SK-N-SH treated with all-trans-retinoic acid at 6 μM for 48 hours (cell line): Measurements from ENCODE around the gene HRH2.

Experiments used
- ATAC-seq: fragments of 200-7000 bp; cut with Tn5 transposase; 3 replicates; pipeline ENCODE4 v1.9.1; 2020; ENCODE audit warnings: mild to moderate bottlenecking, moderate library complexity
- BACH2 ChIP-seq: fragments of 250-450 bp; sonication (Bioruptor Pico); IDR thresholded peaks from 2 replicates; pipeline ENCODE4 v1.9.0; 2021; ENCODE audit warnings: mild to moderate bottlenecking, borderline replicate concordance
- CSDC2 ChIP-seq: fragments of 250-450 bp; sonication (Bioruptor Pico); IDR thresholded peaks from 2 replicates; pipeline ENCODE4 v1.5.0; 2020; ENCODE audit warnings: mild to moderate bottlenecking, moderate library complexity
- ESRRG ChIP-seq: fragments of 250-450 bp; sonication (Bioruptor Pico); IDR thresholded peaks from 2 replicates; pipeline ENCODE4 v1.6.1; 2021; ENCODE audit warnings: mild to moderate bottlenecking
- GLIS3 ChIP-seq: fragments of 250-450 bp; sonication (Bioruptor Pico); IDR thresholded peaks from 2 replicates; pipeline ENCODE4 v1.5.0; 2020; ENCODE audit warnings: mild to moderate bottlenecking, moderate library complexity
- ISL1 ChIP-seq: fragments of 250-450 bp; sonication (Bioruptor Pico); IDR thresholded peaks from 2 replicates; pipeline ENCODE4 v2.1.2; 2022; ENCODE audit warnings: mild to moderate bottlenecking, moderate library complexity
- OSR1 ChIP-seq: fragments of 250-450 bp; sonication (Bioruptor Pico); IDR thresholded peaks from 2 replicates; pipeline ENCODE4 v1.8.0; 2022; ENCODE audit warnings: moderate library complexity, mild to moderate bottlenecking, inconsistent platforms
- PPARA ChIP-seq: fragments of 250-450 bp; sonication (Bioruptor Pico); IDR thresholded peaks from 2 replicates; pipeline ENCODE4 v1.5.0; 2020; ENCODE audit warnings: mild to moderate bottlenecking, borderline replicate concordance
- RARB ChIP-seq: fragments of 250-450 bp; sonication (Bioruptor Pico); IDR thresholded peaks from 2 replicates; pipeline ENCODE4 v1.8.0; 2021; ENCODE audit warnings: mild to moderate bottlenecking, moderate library complexity
- SNAI2 ChIP-seq: fragments of 250-450 bp; sonication (Bioruptor Pico); IDR thresholded peaks from 2 replicates; pipeline ENCODE4 v1.5.0; 2020; ENCODE audit warnings: mild to moderate bottlenecking, moderate library complexity
- TCF4 ChIP-seq: fragments of 250-450 bp; sonication (Bioruptor Pico); IDR thresholded peaks from 2 replicates; pipeline ENCODE4 v1.8.0; 2021; ENCODE audit warnings: mild to moderate bottlenecking, moderate library complexity, borderline replicate concordance
- TOX ChIP-seq: fragments of 250-450 bp; sonication (Bioruptor Pico); IDR thresholded peaks from 2 replicates; pipeline ENCODE4 v1.8.0; 2021; ENCODE audit warnings: mild to moderate bottlenecking, moderate library complexity, borderline replicate concordance
- ZC3H10 ChIP-seq: fragments of 250-450 bp; sonication (Bioruptor Pico); IDR thresholded peaks from 2 replicates; pipeline ENCODE4 v1.5.1; 2021; ENCODE audit warnings: mild to moderate bottlenecking, moderate library complexity
- ZFP3 ChIP-seq: fragments of 250-450 bp; sonication (Bioruptor Pico); IDR thresholded peaks from 2 replicates; pipeline ENCODE4 v1.5.0; 2020; ENCODE audit warnings: mild to moderate bottlenecking, moderate library complexity
- ZFP30 ChIP-seq: fragments of 450-650 bp; formaldehyde crosslinking; IDR thresholded peaks from 2 replicates; pipeline ENCODE4 v1.5.0; 2022; ENCODE audit warnings: mild to moderate bottlenecking, moderate library complexity
- ZNF565 ChIP-seq: fragments of 450-650 bp; formaldehyde crosslinking; conservative IDR thresholded peaks from 2 replicates; pipeline ENCODE4 v1.5.0; 2020; ENCODE audit warnings: low read depth, mild to moderate bottlenecking, moderate library complexity
- ZNF8 ChIP-seq: fragments of 450-650 bp; formaldehyde crosslinking; IDR thresholded peaks from 2 replicates; pipeline ENCODE4 v1.5.0; 2020; ENCODE audit warnings: mild to moderate bottlenecking, moderate library complexity
- TF ChIP-seq, protein P1 (sequence below): fragments of 250-450 bp; sonication (Bioruptor Pico); IDR thresholded peaks from 2 replicates; pipeline ENCODE4 v1.5.1; 2020; ENCODE audit warnings: low read depth, mild to moderate bottlenecking, moderate library complexity
- TF ChIP-seq, protein P2 (sequence below): fragments of 250-450 bp; sonication (Bioruptor Pico); IDR thresholded peaks from 2 replicates; pipeline ENCODE4 v1.5.1; 2021; ENCODE audit warnings: mild to moderate bottlenecking, moderate library complexity
- TF ChIP-seq, protein P3 (sequence below): fragments of 250-450 bp; sonication (Bioruptor Pico); IDR thresholded peaks from 2 replicates; pipeline ENCODE4 v1.8.0; 2020; ENCODE audit warnings: mild to moderate bottlenecking, moderate library complexity, borderline replicate concordance
- TF ChIP-seq, protein P4 (sequence below): fragments of 250-450 bp; sonication (Bioruptor Pico); IDR thresholded peaks from 2 replicates; pipeline ENCODE4 v1.8.0; 2021; ENCODE audit warnings: low read depth, mild to moderate bottlenecking, moderate library complexity, borderline replicate concordance
- TF ChIP-seq, protein P5 (sequence below): fragments of 250-450 bp; sonication (Bioruptor Pico); IDR thresholded peaks from 2 replicates; pipeline ENCODE4 v1.5.0; 2020; ENCODE audit warnings: mild to moderate bottlenecking, moderate library complexity

Gene HRH2

DNA sequence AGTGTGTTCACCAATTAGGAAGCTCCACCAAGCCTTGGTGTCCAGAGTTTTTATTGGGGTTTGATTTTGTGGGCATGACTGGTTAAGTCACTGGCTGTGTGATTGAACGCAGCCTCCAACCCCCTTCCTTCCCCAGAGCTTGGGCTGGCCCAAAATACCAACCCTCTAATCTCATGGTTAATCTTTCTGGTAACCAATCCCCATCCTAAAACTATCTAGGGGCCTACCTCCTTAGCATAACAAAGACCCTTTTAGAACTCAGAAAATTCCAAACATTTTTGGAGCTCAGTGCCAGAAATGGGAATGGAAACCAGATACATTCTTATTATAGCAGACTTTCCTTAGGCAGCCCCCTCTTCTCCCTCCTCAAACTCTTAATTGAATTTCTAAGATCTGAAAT, 35.9 kb upstream of the HRH2 start:
- no peak for ATAC-seq
- TF ChIP-seq CSDC2 (CRISPR knock-in tag) (no peak), SNAI2 (no peak), ZC3H10 (no peak)
- TF ChIP-seq, protein P1, sequence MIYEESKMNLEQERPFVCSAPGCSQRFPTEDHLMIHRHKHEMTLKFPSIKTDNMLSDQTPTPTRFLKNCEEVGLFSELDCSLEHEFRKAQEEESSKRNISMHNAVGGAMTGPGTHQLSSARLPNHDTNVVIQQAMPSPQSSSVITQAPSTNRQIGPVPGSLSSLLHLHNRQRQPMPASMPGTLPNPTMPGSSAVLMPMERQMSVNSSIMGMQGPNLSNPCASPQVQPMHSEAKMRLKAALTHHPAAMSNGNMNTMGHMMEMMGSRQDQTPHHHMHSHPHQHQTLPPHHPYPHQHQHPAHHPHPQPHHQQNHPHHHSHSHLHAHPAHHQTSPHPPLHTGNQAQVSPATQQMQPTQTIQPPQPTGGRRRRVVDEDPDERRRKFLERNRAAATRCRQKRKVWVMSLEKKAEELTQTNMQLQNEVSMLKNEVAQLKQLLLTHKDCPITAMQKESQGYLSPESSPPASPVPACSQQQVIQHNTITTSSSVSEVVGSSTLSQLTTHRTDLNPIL (CRISPR knock-in tag), result no peak

DNA sequence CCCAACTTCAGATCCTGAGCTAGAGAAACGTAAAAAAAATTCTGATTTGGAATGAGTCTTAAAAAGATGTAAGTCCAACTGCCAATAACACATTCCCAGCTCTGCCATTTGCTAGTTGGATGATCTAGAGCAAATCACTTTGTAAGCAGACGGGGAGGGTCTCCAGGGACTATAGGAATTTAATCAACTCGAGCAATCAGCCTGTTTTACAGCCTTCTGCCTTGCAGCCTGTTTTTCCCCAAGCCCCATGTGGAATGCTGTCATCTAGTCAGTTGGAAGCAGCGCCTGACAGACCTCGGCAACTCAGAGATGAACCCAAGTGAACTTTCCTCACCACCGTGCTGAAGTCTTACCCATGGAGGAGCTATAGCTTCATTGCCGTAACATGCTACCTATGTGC, 34.8 kb upstream of the HRH2 start:
- no peak for ATAC-seq
- TF ChIP-seq, protein P2, sequence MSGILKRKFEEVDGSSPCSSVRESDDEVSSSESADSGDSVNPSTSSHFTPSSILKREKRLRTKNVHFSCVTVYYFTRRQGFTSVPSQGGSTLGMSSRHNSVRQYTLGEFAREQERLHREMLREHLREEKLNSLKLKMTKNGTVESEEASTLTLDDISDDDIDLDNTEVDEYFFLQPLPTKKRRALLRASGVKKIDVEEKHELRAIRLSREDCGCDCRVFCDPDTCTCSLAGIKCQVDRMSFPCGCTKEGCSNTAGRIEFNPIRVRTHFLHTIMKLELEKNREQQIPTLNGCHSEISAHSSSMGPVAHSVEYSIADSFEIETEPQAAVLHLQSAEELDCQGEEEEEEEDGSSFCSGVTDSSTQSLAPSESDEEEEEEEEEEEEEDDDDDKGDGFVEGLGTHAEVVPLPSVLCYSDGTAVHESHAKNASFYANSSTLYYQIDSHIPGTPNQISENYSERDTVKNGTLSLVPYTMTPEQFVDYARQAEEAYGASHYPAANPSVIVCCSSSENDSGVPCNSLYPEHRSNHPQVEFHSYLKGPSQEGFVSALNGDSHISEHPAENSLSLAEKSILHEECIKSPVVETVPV (CRISPR knock-in tag), result no peak
- peak; percentile 10; the same call in 1 of the 2 replicates for TF ChIP-seq ISL1
- TF ChIP-seq, all 23 proteins: peak for 1

DNA sequence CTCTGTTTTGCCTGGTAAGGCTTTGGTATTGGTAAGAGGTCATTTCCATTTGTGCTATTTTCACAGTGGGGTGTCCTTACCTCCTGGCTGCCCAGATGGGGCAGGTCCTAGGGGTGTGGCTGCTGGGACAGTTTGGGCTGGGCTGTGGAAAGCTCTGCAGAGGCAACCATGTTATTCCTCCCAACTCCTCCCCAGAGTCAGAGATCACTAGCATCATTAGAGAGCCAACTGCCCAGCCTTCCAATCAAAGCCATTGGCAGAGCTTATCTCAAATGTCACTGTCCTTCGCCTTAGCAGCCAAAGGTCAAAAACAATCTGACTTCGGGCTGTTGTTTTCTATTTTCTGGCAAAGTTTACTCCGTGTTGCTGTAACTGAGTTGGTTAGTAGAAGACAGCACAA, 33.6 kb upstream of the HRH2 start:
- ATAC-seq, result no peak
- TF ChIP-seq ZNF565 (CRISPR knock-in tag), result no peak
- no peak for TF ChIP-seq BACH2
- no peak for TF ChIP-seq SNAI2
- TF ChIP-seq OSR1 (CRISPR knock-in tag), result no peak
- TF ChIP-seq GLIS3 (CRISPR knock-in tag), result no peak
- no peak for TF ChIP-seq ZFP30
- TF ChIP-seq CSDC2 (CRISPR knock-in tag), result no peak
- no peak for TF ChIP-seq TCF4
- TF ChIP-seq, protein P3, sequence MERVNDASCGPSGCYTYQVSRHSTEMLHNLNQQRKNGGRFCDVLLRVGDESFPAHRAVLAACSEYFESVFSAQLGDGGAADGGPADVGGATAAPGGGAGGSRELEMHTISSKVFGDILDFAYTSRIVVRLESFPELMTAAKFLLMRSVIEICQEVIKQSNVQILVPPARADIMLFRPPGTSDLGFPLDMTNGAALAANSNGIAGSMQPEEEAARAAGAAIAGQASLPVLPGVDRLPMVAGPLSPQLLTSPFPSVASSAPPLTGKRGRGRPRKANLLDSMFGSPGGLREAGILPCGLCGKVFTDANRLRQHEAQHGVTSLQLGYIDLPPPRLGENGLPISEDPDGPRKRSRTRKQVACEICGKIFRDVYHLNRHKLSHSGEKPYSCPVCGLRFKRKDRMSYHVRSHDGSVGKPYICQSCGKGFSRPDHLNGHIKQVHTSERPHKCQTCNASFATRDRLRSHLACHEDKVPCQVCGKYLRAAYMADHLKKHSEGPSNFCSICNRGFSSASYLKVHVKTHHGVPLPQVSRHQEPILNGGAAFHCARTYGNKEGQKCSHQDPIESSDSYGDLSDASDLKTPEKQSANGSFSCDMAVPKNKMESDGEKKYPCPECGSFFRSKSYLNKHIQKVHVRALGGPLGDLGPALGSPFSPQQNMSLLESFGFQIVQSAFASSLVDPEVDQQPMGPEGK (CRISPR knock-in tag), result no peak
- no peak for TF ChIP-seq RARB (CRISPR knock-in tag)

DNA sequence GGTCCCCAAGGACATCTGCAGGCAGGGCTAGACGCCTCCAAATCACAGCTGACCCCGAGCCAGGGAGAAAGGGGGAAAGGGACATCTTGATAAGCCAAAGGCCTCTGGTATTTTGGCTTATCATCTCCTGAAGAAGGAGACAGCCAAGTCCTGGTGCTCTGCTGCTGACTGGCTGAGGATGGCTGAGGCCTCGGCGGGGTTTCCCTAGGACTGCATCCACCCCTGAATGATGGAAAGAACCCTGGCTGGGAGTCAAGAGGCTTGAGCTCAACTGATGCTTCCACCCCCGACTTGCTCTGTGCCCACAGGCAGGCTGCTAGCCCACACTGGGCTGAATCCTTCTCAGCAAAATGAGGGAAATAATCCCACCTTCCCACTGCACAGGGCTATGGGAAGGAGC, 30.9 kb upstream of the HRH2 start:
- no peak for TF ChIP-seq ZC3H10
- TF ChIP-seq ZFP3 (CRISPR knock-in tag), result no peak
- TF ChIP-seq ZNF565 (CRISPR knock-in tag), result no peak
- TF ChIP-seq, all 23 proteins: peak for 0
- no peak for ATAC-seq

DNA sequence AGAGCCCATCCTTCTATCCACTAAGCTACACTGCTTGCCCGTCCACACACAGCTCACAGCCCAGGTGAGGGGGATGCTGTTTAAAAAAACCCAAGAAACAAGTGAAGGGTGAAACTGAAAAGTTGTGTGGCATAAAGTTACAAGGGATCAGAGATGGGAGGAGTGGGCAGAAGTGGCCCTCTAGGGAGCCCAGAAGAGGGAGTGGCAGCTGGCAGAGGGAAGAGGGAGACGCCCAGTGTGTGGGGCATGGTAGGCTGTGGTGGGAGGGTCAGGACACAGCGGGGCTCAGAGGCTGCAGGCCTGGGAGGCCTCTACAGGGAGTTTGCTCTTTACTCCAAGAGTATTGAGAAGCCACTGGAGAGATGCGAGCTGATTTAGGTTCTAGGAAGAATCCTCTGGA, 30.1 kb upstream of the HRH2 start:
- TF ChIP-seq TOX (CRISPR knock-in tag) (no peak), ZFP3 (CRISPR knock-in tag) (no peak), SNAI2 (no peak), CSDC2 (CRISPR knock-in tag) (no peak), ISL1 (no peak), ZC3H10 (no peak), ESRRG (CRISPR knock-in tag) (no peak), RARB (CRISPR knock-in tag) (no peak), GLIS3 (CRISPR knock-in tag) (no peak), ZNF565 (CRISPR knock-in tag) (no peak), PPARA (CRISPR knock-in tag) (no peak), ZNF8 (no peak)
- TF ChIP-seq, protein P3 (CRISPR knock-in tag), result no peak
- TF ChIP-seq, protein P4, sequence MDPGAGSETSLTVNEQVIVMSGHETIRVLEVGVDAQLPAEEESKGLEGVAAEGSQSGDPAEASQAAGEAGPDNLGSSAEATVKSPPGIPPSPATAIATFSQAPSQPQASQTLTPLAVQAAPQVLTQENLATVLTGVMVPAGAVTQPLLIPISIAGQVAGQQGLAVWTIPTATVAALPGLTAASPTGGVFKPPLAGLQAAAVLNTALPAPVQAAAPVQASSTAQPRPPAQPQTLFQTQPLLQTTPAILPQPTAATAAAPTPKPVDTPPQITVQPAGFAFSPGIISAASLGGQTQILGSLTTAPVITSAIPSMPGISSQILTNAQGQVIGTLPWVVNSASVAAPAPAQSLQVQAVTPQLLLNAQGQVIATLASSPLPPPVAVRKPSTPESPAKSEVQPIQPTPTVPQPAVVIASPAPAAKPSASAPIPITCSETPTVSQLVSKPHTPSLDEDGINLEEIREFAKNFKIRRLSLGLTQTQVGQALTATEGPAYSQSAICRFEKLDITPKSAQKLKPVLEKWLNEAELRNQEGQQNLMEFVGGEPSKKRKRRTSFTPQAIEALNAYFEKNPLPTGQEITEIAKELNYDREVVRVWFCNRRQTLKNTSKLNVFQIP (CRISPR knock-in tag), result no peak
- TF ChIP-seq, protein P5, sequence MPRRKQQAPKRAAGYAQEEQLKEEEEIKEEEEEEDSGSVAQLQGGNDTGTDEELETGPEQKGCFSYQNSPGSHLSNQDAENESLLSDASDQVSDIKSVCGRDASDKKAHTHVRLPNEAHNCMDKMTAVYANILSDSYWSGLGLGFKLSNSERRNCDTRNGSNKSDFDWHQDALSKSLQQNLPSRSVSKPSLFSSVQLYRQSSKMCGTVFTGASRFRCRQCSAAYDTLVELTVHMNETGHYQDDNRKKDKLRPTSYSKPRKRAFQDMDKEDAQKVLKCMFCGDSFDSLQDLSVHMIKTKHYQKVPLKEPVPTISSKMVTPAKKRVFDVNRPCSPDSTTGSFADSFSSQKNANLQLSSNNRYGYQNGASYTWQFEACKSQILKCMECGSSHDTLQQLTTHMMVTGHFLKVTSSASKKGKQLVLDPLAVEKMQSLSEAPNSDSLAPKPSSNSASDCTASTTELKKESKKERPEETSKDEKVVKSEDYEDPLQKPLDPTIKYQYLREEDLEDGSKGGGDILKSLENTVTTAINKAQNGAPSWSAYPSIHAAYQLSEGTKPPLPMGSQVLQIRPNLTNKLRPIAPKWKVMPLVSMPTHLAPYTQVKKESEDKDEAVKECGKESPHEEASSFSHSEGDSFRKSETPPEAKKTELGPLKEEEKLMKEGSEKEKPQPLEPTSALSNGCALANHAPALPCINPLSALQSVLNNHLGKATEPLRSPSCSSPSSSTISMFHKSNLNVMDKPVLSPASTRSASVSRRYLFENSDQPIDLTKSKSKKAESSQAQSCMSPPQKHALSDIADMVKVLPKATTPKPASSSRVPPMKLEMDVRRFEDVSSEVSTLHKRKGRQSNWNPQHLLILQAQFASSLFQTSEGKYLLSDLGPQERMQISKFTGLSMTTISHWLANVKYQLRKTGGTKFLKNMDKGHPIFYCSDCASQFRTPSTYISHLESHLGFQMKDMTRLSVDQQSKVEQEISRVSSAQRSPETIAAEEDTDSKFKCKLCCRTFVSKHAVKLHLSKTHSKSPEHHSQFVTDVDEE (CRISPR knock-in tag), result no peak
- TF ChIP-seq, protein P1 (CRISPR knock-in tag), result no peak
- ATAC-seq, result no peak
